Mononuclear cell (primary cell): Measurements from ENCODE around the gene TANC1. TPM values are rescaled to one million over a fixed set of nuclear protein-coding genes. Genes with fewer than 3 reads are reported as not detected.

ENCODE experiments used
- H3K27me3 ChIP-seq: 2 replicates; pipeline ENCODE4 v1.6.0; 2011; ENCODE audit warnings: low read length, control low read depth; ENCODE audit not compliant: insufficient read depth
- H3K4me1 ChIP-seq: 2 replicates; pipeline ENCODE4 v1.5.1; 2011; ENCODE audit warnings: mild to moderate bottlenecking, low read length, control low read depth; ENCODE audit not compliant: insufficient read depth
- H3K4me3 ChIP-seq: 2 replicates; pipeline ENCODE4 v1.5.1; 2011; ENCODE audit warnings: mild to moderate bottlenecking, low read length, moderate library complexity
- H3K9me3 ChIP-seq: 2 replicates; pipeline ENCODE4 v1.5.1; 2011; ENCODE audit warnings: low read depth, mild to moderate bottlenecking, control low read depth, low read length
- total RNA-seq: library from RNA; depleted of rRNA; stranded (reverse); fragments of >200 nt; gene quantifications from one replicate; pipeline ENCODE4 v1.2.3, GENCODE V29; 2012

The TANC1 gene
- total RNA-seq, result 0.21 TPM

GRCh38 chr2:158968396-158969161 lies at the start of gene TANC1:
TSS of gene TANC1 (plus strand) at chr2:158968640. CDS start at chr2:159065911, 97,271 bp downstream.
- no peaks in the 10 kb centered on the region for H3K9me3 ChIP-seq
- peaks cover 60% of the 10 kb centered on the region for H3K27me3 ChIP-seq
- peaks cover 28% of the 10 kb centered on the region for H3K4me1 ChIP-seq
- peak within 1 kb of the TSS; percentile 29 for H3K4me3 ChIP-seq

GRCh38 chr2:158921599-158922408 lies 46.6 kb upstream of the TANC1 start:
- Histone ChIP-seq H3K9me3 (no peaks in the 10 kb centered on the region), H3K27me3 (no peaks in the 10 kb centered on the region), H3K4me1 (no peaks in the 10 kb centered on the region), H3K4me3 (no peak overlapping the region)

GRCh38 chr2:158922601-158923000 lies 45.8 kb upstream of the TANC1 start:
- Histone ChIP-seq H3K4me1 (no peaks in the 10 kb centered on the region), H3K9me3 (no peaks in the 10 kb centered on the region), H3K27me3 (no peaks in the 10 kb centered on the region), H3K4me3 (no peak overlapping the region)

- no peaks in the 10 kb centered on the region for H3K27me3 ChIP-seq
- H3K9me3 ChIP-seq, result no peaks in the 10 kb centered on the region
- no peak overlapping the region for H3K4me3 ChIP-seq
- H3K4me1 ChIP-seq, result no peaks in the 10 kb centered on the region
Observed at GRCh38 chr2:158923180-158923594, 45.3 kb upstream of the TANC1 start.

- H3K4me3 ChIP-seq, result no peak overlapping the region
- H3K27me3 ChIP-seq, result no peaks in the 10 kb centered on the region
- no peaks in the 10 kb centered on the region for H3K9me3 ChIP-seq
- no peaks in the 10 kb centered on the region for H3K4me1 ChIP-seq
Observed at GRCh38 chr2:158923641-158924040, 44.8 kb upstream of the TANC1 start.

- Histone ChIP-seq H3K4me3 (no peak overlapping the region), H3K4me1 (no peaks in the 10 kb centered on the region), H3K27me3 (no peaks in the 10 kb centered on the region), H3K9me3 (no peaks in the 10 kb centered on the region)
Observed at GRCh38 chr2:158926478-158926948, 41.9 kb upstream of the TANC1 start.

- Histone ChIP-seq H3K4me1 (no peaks in the 10 kb centered on the region), H3K9me3 (no peaks in the 10 kb centered on the region), H3K4me3 (no peak overlapping the region), H3K27me3 (no peaks in the 10 kb centered on the region)
Observed at GRCh38 chr2:158928515-158928914, 39.9 kb upstream of the TANC1 start.

- H3K27me3 ChIP-seq, result no peaks in the 10 kb centered on the region
- H3K9me3 ChIP-seq, result no peaks in the 10 kb centered on the region
- no peaks in the 10 kb centered on the region for H3K4me1 ChIP-seq
- H3K4me3 ChIP-seq, result no peak overlapping the region
Observed at GRCh38 chr2:158928965-158929364, 39.5 kb upstream of the TANC1 start.

GRCh38 chr2:158931572-158931971 lies 36.9 kb upstream of the TANC1 start:
- Histone ChIP-seq H3K9me3 (no peaks in the 10 kb centered on the region), H3K4me1 (no peaks in the 10 kb centered on the region), H3K4me3 (no peak overlapping the region), H3K27me3 (no peaks in the 10 kb centered on the region)

GRCh38 chr2:158932131-158932645 lies 36.3 kb upstream of the TANC1 start:
- Histone ChIP-seq H3K4me3 (no peak overlapping the region), H3K4me1 (no peaks in the 10 kb centered on the region), H3K9me3 (no peaks in the 10 kb centered on the region)

GRCh38 chr2:158934170-158934569 lies 34.3 kb upstream of the TANC1 start:
- no peaks in the 10 kb centered on the region for H3K9me3 ChIP-seq
- H3K4me1 ChIP-seq, result no peaks in the 10 kb centered on the region
- H3K27me3 ChIP-seq, result no peaks in the 10 kb centered on the region
- H3K4me3 ChIP-seq, result no peak overlapping the region

More at GRCh38 chr2:158932131-158932645, 36.3 kb upstream of the TANC1 start:
- H3K27me3 ChIP-seq, result no peaks in the 10 kb centered on the region

GRCh38 chr2:158935617-158936016 lies 32.8 kb upstream of the TANC1 start:
- Histone ChIP-seq H3K4me1 (no peaks in the 10 kb centered on the region), H3K9me3 (no peaks in the 10 kb centered on the region)

GRCh38 chr2:158936978-158937377 lies 31.5 kb upstream of the TANC1 start:
- Histone ChIP-seq H3K4me1 (no peaks in the 10 kb centered on the region), H3K4me3 (no peak overlapping the region), H3K27me3 (no peaks in the 10 kb centered on the region), H3K9me3 (no peaks in the 10 kb centered on the region)

More at GRCh38 chr2:158935617-158936016, 32.8 kb upstream of the TANC1 start:
- no peak overlapping the region for H3K4me3 ChIP-seq
- H3K27me3 ChIP-seq, result no peaks in the 10 kb centered on the region

- no peak overlapping the region for H3K4me3 ChIP-seq
- no peaks in the 10 kb centered on the region for H3K27me3 ChIP-seq
- H3K9me3 ChIP-seq, result no peaks in the 10 kb centered on the region
- no peaks in the 10 kb centered on the region for H3K4me1 ChIP-seq
Observed at GRCh38 chr2:158940356-158940755, 28.1 kb upstream of the TANC1 start.

- Histone ChIP-seq H3K4me1 (no peaks in the 10 kb centered on the region), H3K9me3 (no peaks in the 10 kb centered on the region), H3K4me3 (no peak overlapping the region), H3K27me3 (no peaks in the 10 kb centered on the region)
Observed at GRCh38 chr2:158943973-158944372, 24.5 kb upstream of the TANC1 start.
